Measurements from ENCODE around the gene TMEM215. TPM values are rescaled to one million over a fixed set of nuclear protein-coding genes. Genes with fewer than 3 reads are reported as not detected.

TMEM215 gene
- polyA plus RNA-seq, 2 of the 4 experiments (the other 2 are of a cell fraction) = 0.03 TPM; not detected in 1

GRCh38 chr9:32820322-32820721 lies 37.0 kb downstream of the TMEM215 start:
- H3K4me1 ChIP-seq = no peaks in the 10 kb centered on the region
- DNase-seq (ENCODE audit: low read depth in 1 of 2, low spot score in 1 of 2) = no peak
- 0% methylated on average over 4 of the region's 4 CpGs for WGBS (ENCODE audit: missing lambda C conversion rate)
- ChIA-PET CTCF (interaction anchor here (0.8 to 1.9 kb wide), 4 partner anchors 13 to 244 kb away, joined by 3 to 10 read pairs (median 4); partner anchors contain the start of gene TMEM215), POLR2A (no interaction called here)
- H3K27ac ChIP-seq = no peak overlapping the region
- H3K9me3 ChIP-seq = no peaks in the 10 kb centered on the region
- TF ChIP-seq HOXB13 (CRISPR knock-in tag; IDR thresholded peaks at IDR 0.05; ENCODE audit: low read depth) = no peak
- no peak for TF ChIP-seq KDM5A (IDR thresholded peaks at IDR 0.05)
- TF ChIP-seq SMC3 (IDR thresholded peaks at IDR 0.05) = no peak
- TF ChIP-seq MAZ (IDR thresholded peaks at IDR 0.05; ENCODE audit: borderline replicate concordance, low read depth, low read length) = no peak
- TF ChIP-seq MYC (IDR thresholded peaks at IDR 0.05; ENCODE audit: borderline replicate concordance, low read length) = no peak
- no peak for TF ChIP-seq NPAS2 (CRISPR knock-in tag; IDR thresholded peaks at IDR 0.05; ENCODE audit: borderline replicate concordance)
- no peak for TF ChIP-seq EHMT2 (IDR thresholded peaks at IDR 0.05; ENCODE audit: low read depth)
- TF ChIP-seq RFX5 (IDR thresholded peaks at IDR 0.05) = no peak
- no peak for TF ChIP-seq CTCF (IDR thresholded peaks at IDR 0.05)
- no peak for TF ChIP-seq ZC3H11A (IDR thresholded peaks at IDR 0.05)
- TF ChIP-seq FOSB (CRISPR knock-in tag; IDR thresholded peaks at IDR 0.05) = no peak
- TF ChIP-seq BHLHE40 (IDR thresholded peaks at IDR 0.05; ENCODE audit: low read depth, low read length) = no peak
- no peak for TF ChIP-seq POLR2AphosphoS2 (conservative IDR thresholded peaks at IDR 0.05; ENCODE audit: low read length)
- TF ChIP-seq CBX8 (IDR thresholded peaks at IDR 0.05) = no peak
- no peak for TF ChIP-seq FOSL2 (IDR thresholded peaks at IDR 0.05)
- no peak for TF ChIP-seq FOSL2 (CRISPR knock-in tag; IDR thresholded peaks at IDR 0.05)
- TF ChIP-seq CHD4 (IDR thresholded peaks at IDR 0.05; ENCODE audit: borderline replicate concordance) = no peak
- no peak for TF ChIP-seq ZNF302 (CRISPR knock-in tag; IDR thresholded peaks at IDR 0.05)
- no peak for FAIRE-seq
- no peak overlapping the region for H3K4me2 ChIP-seq
- no peak for ATAC-seq
- H3K4me3 ChIP-seq = no peak overlapping the region

GRCh38 chr9:32823101-32823500 lies 39.8 kb downstream of the TMEM215 start:
- Histone ChIP-seq H3K4me3 (no peak overlapping the region), H3K27ac (no peak overlapping the region), H3K9me3 (no peaks in the 10 kb centered on the region), H3K4me1 (no peaks in the 10 kb centered on the region), H3K4me2 (no peak overlapping the region)
- 0% methylated on average over 3 of the region's 3 CpGs for WGBS (ENCODE audit: missing lambda C conversion rate)
- no peak for DNase-seq (ENCODE audit: low read depth in 1 of 2, low spot score in 1 of 2)
- FAIRE-seq = no peak
- ChIA-PET CTCF (interaction anchor here (1.1 to 2.0 kb wide), 2 partner anchors 16 to 20 kb away, joined by 3 to 6 read pairs; no protein-coding TSS in a partner anchor), POLR2A (no interaction called here)
- ATAC-seq = no peak
- no peak for TF ChIP-seq EHMT2 (IDR thresholded peaks at IDR 0.05; ENCODE audit: low read depth)
- no peak for TF ChIP-seq HOXB5 (CRISPR knock-in tag; IDR thresholded peaks at IDR 0.05)
- TF ChIP-seq KDM5A (IDR thresholded peaks at IDR 0.05) = no peak
- TF ChIP-seq SMC3 (IDR thresholded peaks at IDR 0.05) = no peak
- TF ChIP-seq ZFP36 (IDR thresholded peaks at IDR 0.05; ENCODE audit: borderline replicate concordance, partially characterized antibody) = no peak
- TF ChIP-seq GATA3 (IDR thresholded peaks at IDR 0.05; ENCODE audit: borderline replicate concordance) = no peak
- no peak for TF ChIP-seq MAFK (IDR thresholded peaks at IDR 0.05; ENCODE audit: partially characterized antibody)
- no peak for TF ChIP-seq RAD21 (conservative IDR thresholded peaks at IDR 0.05 in 1 of 2, IDR thresholded peaks at IDR 0.05 in 1 of 2)
- no peak for TF ChIP-seq PHF8 (IDR thresholded peaks at IDR 0.05; ENCODE audit: borderline replicate concordance, low read depth)
- no peak for TF ChIP-seq MAZ (IDR thresholded peaks at IDR 0.05; ENCODE audit: borderline replicate concordance, low read depth, low read length)

GRCh38 chr9:32823551-32823950 lies 40.2 kb downstream of the TMEM215 start:
- H3K9me3 ChIP-seq = no peaks in the 10 kb centered on the region
- TF ChIP-seq HES2 (IDR thresholded peaks at IDR 0.05) = no peak
- POLR2A ChIA-PET = no interaction called here
- DNase-seq (ENCODE audit: low read depth in 1 of 2, low spot score in 1 of 2) (no peak), FAIRE-seq (no peak), ATAC-seq (no peak)
- no peak overlapping the region for H3K4me3 ChIP-seq
- no peak overlapping the region for H3K27ac ChIP-seq
- CTCF ChIA-PET = interaction anchor here (2.0 kb wide), 1 partner anchor 20 kb away, joined by 6 read pairs; no protein-coding TSS in a partner anchor
- H3K4me1 ChIP-seq = no peaks in the 10 kb centered on the region
- no peak overlapping the region for H3K4me2 ChIP-seq
